ENCODE results near the gene MYDGF.

The MYDGF gene

GRCh38 chr19:4701557-4701956 is 31.4 kb upstream of the MYDGF start:
- no peak for DNase-seq (ENCODE audit: extremely low spot score)
- TF ChIP-seq, protein P1, sequence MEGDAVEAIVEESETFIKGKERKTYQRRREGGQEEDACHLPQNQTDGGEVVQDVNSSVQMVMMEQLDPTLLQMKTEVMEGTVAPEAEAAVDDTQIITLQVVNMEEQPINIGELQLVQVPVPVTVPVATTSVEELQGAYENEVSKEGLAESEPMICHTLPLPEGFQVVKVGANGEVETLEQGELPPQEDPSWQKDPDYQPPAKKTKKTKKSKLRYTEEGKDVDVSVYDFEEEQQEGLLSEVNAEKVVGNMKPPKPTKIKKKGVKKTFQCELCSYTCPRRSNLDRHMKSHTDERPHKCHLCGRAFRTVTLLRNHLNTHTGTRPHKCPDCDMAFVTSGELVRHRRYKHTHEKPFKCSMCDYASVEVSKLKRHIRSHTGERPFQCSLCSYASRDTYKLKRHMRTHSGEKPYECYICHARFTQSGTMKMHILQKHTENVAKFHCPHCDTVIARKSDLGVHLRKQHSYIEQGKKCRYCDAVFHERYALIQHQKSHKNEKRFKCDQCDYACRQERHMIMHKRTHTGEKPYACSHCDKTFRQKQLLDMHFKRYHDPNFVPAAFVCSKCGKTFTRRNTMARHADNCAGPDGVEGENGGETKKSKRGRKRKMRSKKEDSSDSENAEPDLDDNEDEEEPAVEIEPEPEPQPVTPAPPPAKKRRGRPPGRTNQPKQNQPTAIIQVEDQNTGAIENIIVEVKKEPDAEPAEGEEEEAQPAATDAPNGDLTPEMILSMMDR (IDR thresholded peaks at IDR 0.05; ENCODE audit: control extremely low read depth, extremely low read depth, low read depth, missing control alignments): no peak
- POLR2A ChIA-PET: no interaction called here
- CTCF ChIA-PET: no interaction called here

DNA sequence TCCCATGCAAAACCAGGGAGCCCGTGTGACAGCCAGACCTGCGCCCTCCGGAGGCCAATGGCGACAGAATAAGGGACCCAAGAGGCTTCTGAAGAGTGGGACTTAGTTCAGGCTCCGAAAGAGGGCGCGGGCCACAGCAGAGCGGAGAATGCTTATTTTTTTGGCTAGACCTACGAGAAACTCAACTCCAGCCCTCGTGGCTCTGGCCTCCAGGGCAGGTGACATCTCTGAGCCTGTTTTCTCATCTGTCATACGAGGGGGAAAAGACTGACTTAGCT is 30.5 kb upstream of the MYDGF start:
- TF ChIP-seq, protein P1 (IDR thresholded peaks at IDR 0.05; ENCODE audit: control extremely low read depth, extremely low read depth, low read depth, missing control alignments): no peak
- ChIA-PET CTCF (no interaction called here), POLR2A (no interaction called here)
- DNase-seq (ENCODE audit: extremely low spot score): no peak

DNA sequence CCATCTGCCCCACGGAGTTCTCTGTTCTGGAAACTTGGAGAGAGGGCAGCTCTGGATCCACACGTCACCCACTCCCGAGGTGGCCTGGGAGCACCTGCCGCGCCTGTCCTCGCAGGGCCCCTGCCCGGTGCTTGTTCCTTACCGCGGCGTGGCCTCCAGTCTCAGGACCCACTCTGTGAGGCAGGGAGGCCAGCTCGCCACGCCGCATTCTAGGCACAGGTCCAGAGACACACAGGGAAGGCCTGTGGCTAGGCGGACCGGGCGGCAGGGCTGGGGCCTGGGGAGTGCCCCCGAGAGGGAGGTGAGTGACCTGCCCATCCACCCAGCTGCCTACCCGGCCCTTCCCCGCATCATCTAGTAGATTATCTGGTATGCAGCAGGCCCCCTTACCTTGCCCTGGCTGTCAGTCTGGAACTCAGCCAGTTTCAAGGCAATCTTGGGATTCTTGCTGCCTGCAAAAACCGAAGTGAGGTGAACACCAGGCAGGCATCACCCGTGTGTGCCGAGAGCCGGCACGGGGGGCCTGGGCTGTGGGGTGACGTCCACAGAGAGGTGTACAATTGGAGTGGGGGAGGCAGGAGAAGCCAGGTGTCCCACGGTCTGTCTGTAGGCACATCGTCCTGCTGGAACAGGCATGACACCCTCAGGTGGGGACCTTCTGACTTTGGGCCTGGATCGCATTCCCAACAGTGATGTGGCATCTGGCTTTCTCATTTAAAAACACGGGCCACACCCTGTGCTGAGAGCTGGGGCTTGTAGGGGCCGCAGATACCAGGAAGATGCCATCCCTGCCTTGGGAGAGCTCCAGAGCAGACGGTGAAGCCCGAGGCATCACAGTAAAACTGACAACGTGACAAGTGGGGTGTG is 29.9 kb upstream of the MYDGF start:
- no peak for DNase-seq (ENCODE audit: extremely low spot score)
- TF ChIP-seq, protein P1 (IDR thresholded peaks at IDR 0.05; ENCODE audit: control extremely low read depth, extremely low read depth, low read depth, missing control alignments): no peak
- ChIA-PET CTCF (no interaction called here), POLR2A (no interaction called here)

DNA sequence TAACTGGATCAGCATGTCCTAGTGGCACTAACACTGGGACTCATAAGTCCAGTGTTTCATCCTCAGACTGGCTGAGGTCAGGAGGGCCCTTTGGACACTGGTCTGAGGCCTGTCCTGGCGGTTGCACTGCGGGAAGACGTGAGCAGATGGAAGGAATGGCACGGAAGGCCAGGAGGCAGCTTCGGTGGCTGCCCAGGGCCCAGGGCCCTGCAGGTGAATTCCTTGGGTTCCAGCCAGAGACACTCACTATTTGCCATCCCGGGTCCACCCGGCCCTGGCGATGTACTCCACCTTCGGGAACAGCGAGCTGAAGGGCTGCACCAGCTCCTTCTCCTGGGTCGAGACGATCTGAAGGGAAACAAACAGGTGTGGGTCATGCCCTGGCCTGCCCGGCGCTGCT is 27.2 kb upstream of the MYDGF start:
- no peak for DNase-seq (ENCODE audit: extremely low spot score)
- ChIA-PET CTCF (interaction anchor here (0.9 kb wide), 1 partner anchor 10 kb away, joined by 3 read pairs; no protein-coding TSS in a partner anchor), POLR2A (no interaction called here)
- TF ChIP-seq, protein P1 (IDR thresholded peaks at IDR 0.05; ENCODE audit: control extremely low read depth, extremely low read depth, low read depth, missing control alignments): no peak

DNA sequence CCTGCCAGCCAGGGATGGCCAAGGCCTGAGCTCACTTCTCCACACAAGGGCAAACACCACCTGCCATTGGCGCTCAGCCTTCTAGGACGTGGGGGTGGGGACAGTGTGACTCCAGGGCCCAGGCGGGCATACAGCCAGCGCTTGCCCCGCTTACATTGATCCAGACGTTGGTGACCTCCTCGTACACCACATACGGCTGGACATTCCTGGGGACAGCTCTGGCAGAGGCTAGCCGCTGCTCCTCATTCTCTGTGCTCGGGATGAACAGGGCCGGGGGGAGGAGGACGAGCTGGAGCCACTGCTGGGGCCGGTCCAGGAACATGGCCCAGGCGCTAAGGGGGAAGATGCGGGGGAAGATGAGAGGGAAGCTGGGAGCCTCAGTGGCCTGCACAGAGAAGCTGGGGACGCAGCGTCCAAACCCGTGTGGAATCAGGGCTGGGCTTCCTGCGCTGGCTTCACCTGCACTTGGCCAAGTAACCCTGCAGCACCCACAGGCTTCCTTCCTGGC is 25.1 kb upstream of the MYDGF start:
- ChIA-PET CTCF (no interaction called here), POLR2A (no interaction called here)
- TF ChIP-seq, protein P1 (IDR thresholded peaks at IDR 0.05; ENCODE audit: control extremely low read depth, extremely low read depth, low read depth, missing control alignments): no peak
- DNase-seq (ENCODE audit: extremely low spot score): no peak

DNA sequence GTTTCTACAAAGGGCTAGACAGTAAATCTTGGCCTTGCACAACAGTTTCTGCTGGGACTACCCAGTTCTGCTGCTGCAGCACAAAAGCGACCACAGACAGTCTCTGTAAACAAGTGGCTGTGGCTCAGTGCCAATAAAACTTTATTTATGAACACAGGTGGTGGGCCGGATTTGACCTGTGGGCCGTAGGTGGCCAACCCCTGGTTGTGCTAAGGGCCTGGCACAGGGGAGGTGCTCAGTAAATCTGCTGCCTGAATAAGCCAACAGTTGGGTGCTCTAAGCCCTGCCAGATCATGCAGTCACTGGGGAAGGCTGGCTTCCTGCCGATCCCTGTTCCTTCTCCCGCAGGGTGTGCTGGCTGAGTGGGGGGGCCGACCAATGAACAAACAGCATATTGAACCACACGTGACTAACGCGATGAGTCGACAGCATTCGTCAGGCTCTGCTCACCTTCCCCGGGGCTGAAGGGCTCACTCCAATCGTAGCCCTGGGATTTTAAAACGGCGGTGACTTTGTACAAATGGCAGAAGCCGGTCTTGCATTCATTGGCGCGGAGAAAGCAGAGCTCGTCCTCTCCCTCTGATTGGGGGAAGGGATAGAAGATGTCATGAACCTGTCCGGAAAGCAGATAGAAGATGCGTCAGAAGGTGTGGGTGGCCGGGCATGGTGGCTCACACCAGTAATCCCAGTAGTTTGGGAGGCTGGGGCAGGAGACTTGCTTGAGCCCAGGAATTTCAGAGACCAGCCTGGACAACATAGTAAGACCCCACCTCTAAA is 24.3 kb upstream of the MYDGF start:
- POLR2A ChIA-PET: no interaction called here
- TF ChIP-seq, protein P1 (IDR thresholded peaks at IDR 0.05; ENCODE audit: control extremely low read depth, extremely low read depth, low read depth, missing control alignments): no peak
- DNase-seq (ENCODE audit: extremely low spot score): no peak
- CTCF ChIA-PET: no interaction called here

Data from GM10248 (cell line).